Esophagus muscularis mucosa (tissue), 4 donors: ENCODE data around the gene TANC1. TPM values are rescaled to one million over a fixed set of nuclear protein-coding genes. Genes with fewer than 3 reads are reported as not detected.

Experiments used
- DNase-seq: peaks from one replicate; pipeline ENCODE4 v3.0.0-alpha.2; 2017; ENCODE audit errors: extremely low spot score
- H3K27ac ChIP-seq, 4 donors: fragments of 200-600 bp; sonication (generic); replicated peaks in 1 of 4; 1 replicate in 3 of 4; 2 replicates in 1 of 4; pipeline ENCODE4 v1.5.1; 2016 to 2019; ENCODE audit warnings: mild to moderate bottlenecking in 1 of 4
- H3K27me3 ChIP-seq, 4 donors: fragments of 200-600 bp; sonication (generic); one replicate each; pipeline versions ENCODE4 v1.5.1 to v1.6.0; 2016 to 2019
- H3K36me3 ChIP-seq, 4 donors: fragments of 200-600 bp; sonication (generic); one replicate each; pipeline ENCODE4 v1.5.1; 2016 to 2019
- H3K4me1 ChIP-seq, 4 donors: fragments of 200-600 bp; sonication (generic); one replicate each; pipeline ENCODE4 v1.5.1; 2016 to 2019
- H3K4me3 ChIP-seq, 4 donors: fragments of 200-600 bp; sonication (generic); 1 replicate in 2 of 4; 2 replicates in 2 of 4; pipeline ENCODE4 v1.5.1; 2016 to 2019; ENCODE audit warnings: mild to moderate bottlenecking in 4 of 4, moderate library complexity in 1 of 4
- H3K9me3 ChIP-seq, 4 donors: fragments of 200-600 bp; sonication (generic); 1 replicate in 3 of 4; 2 replicates in 1 of 4; pipeline ENCODE4 v1.5.1; 2016 to 2019
- CTCF ChIP-seq, 3 experiments: fragments of 200-600 bp in 2 of 3; fragments of 450-650 bp in 1 of 3; sonication (generic) in 2 of 3; IDR thresholded peaks; one replicate each; pipeline ENCODE4 v1.5.1; 2017 to 2019; ENCODE audit warnings: antibody characterized with exemption in 3 of 3, mild to moderate bottlenecking in 2 of 3, moderate library complexity in 1 of 3
- EP300 ChIP-seq: sonication (generic); formaldehyde crosslinking; IDR thresholded peaks from one replicate; pipeline ENCODE4 v1.6.1; 2017; ENCODE audit warnings: antibody characterized with exemption
- POLR2A ChIP-seq: fragments of 450-650 bp; IDR thresholded peaks from one replicate; pipeline ENCODE4 v1.6.1; 2017; ENCODE audit warnings: antibody characterized with exemption, moderate library complexity, mild to moderate bottlenecking, low read depth
- POLR2AphosphoS5 ChIP-seq, 2 donors: sonication (generic); formaldehyde crosslinking; IDR thresholded peaks; one replicate each; pipeline ENCODE4 v1.6.1; 2017; ENCODE audit warnings: antibody characterized with exemption in 2 of 2
- WGBS: methylation state at CpG from one replicate; pipeline ENCODE4 v1.1.5; 2018; 5-methylcytosine and 5-hydroxymethylcytosine counted together
- intact Hi-C: fragments of 100-400 bp; cut with DNase I; formaldehyde crosslinking; loops from one replicate; pipeline ENCODE4 v1.15.1; 2023
- total RNA-seq, 4 donors: library from RNA; depleted of rRNA; stranded (reverse); fragments of >200 nt; gene quantifications; one replicate each; pipeline versions ENCODE4 v1.1.0 to v1.2.1, GENCODE V29; 2016

TANC1 gene
- total RNA-seq, 4 donors from 2014 or later, result 34.3 to 54.0 (median 52.9) TPM

GRCh38 chr2:159229476-159230144 lies 261.2 kb downstream of the TANC1 start:
- peaks cover 24 to 74% (median 49%) of the 10 kb centered on the region in 4 donors for H3K36me3 ChIP-seq
- intact Hi-C loops, result no loop called here
- no peak for TF ChIP-seq POLR2A
- no peak for TF ChIP-seq CTCF (IDR thresholded peaks at IDR 0.05)
- TF ChIP-seq POLR2AphosphoS5 (IDR thresholded peaks at IDR 0.05), result no peak
- TF ChIP-seq EP300, result no peak

DNA sequence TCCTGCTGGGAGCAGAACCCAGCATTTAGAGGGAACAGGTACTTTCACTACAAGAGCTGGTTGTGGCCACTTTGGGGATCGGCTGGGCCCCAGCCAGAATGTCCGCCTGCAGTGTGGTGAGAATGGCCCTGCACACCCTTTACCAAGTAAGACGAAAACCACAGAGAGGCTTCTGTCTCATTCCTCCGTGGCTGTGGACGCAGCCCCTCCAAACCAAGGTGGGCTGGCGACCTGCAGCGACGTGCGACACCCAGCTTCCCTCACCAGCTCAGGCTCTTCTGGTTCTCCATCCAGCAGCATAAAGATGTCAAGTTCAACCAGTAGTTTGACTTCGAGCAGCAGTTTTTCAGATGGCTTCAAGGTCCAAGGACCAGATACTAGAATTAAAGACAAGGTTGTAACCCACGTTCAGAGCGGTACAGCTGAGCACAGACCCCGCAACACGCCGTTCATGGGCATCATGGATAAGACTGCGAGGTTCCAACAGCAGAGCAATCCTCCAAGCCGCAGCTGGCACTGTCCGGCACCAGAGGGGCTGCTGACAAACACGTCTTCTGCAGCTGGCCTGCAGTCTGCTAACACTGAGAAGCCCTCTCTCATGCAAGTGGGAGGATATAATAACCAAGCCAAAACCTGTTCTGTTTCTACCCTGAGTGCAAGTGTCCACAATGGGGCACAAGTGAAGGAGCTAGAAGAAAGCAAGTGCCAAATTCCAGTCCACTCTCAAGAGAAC lies 261.9 kb downstream of the TANC1 start:
- 98% methylated on average over 13 of the region's 19 CpGs for WGBS

More at GRCh38 chr2:159229476-159230144, 261.2 kb downstream of the TANC1 start:
- Histone ChIP-seq H3K27ac (no peak overlapping the region), H3K27me3 (no peaks in the 10 kb centered on the region), H3K4me3 (no peak overlapping the region), H3K9me3 (no peaks in the 10 kb centered on the region), H3K4me1 (peaks cover 14 to 30% (median 19%) of the 10 kb centered on the region in 4 donors)
- DNase-seq, result no peak
- 96% methylated on average over 15 of the region's 15 CpGs for WGBS

DNA sequence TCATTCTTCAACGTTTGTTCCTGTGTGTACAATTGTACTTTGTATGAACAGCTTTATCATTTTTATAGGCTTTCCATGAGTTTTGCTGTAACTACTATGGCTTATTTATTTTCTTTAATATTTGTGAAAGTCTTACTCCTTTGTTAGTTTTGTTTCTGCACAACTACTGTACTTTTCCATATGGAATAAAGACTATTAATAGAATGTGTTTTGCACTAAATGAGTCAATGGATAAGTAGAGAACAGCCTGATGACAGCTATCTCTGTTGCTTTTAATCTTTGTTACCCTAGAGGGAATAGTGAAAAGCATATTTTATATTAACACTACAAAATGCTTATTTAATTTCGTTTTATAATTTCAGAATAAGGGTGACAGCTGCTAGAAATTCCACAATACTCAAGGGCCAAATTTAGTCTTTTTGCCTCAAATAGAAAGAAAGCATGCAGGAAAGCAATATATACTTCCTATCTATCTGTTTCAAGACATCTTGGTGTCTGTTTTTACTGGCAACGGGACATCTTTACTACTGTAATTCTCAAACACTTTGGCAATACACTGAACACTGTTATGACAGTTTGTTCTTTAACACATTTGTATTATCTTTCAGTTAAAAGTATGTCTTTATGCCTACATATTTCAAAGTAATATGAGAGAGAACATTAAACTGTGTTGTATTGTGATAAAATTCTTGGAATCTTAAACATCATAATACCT lies 264.2 kb downstream of the TANC1 start:
- peaks cover 14 to 17% (median 14%) of the 10 kb centered on the region in 4 donors for H3K4me1 ChIP-seq
- peaks cover 41 to 83% (median 57%) of the 10 kb centered on the region in 4 donors for H3K36me3 ChIP-seq
- TF ChIP-seq POLR2A, result no peak
- TF ChIP-seq CTCF (IDR thresholded peaks at IDR 0.05), result no peak
- no peak overlapping the region for H3K4me3 ChIP-seq
- no peaks in the 10 kb centered on the region for H3K27me3 ChIP-seq
- no peak for DNase-seq
- no peak overlapping the region for H3K27ac ChIP-seq
- intact Hi-C loops, result no loop called here
- H3K9me3 ChIP-seq, result no peaks in the 10 kb centered on the region
- 28% methylated on average over 3 of the region's 3 CpGs for WGBS

More for the DNA sequence above, 261.9 kb downstream of the TANC1 start:
- intact Hi-C loops, result no loop called here
- DNase-seq, result peak; percentile 91
- Histone ChIP-seq H3K4me1 (peaks cover 14 to 24% (median 17%) of the 10 kb centered on the region in 4 donors), H3K4me3 (no peak overlapping the region), H3K36me3 (peaks cover 25 to 74% (median 52%) of the 10 kb centered on the region in 4 donors), H3K9me3 (no peaks in the 10 kb centered on the region), H3K27me3 (no peaks in the 10 kb centered on the region), H3K27ac (no peak overlapping the region)
- no peak for TF ChIP-seq POLR2AphosphoS5 (IDR thresholded peaks at IDR 0.05)
- no peak for TF ChIP-seq CTCF (IDR thresholded peaks at IDR 0.05)
- no peak for TF ChIP-seq POLR2A
- no peak for TF ChIP-seq EP300

DNA sequence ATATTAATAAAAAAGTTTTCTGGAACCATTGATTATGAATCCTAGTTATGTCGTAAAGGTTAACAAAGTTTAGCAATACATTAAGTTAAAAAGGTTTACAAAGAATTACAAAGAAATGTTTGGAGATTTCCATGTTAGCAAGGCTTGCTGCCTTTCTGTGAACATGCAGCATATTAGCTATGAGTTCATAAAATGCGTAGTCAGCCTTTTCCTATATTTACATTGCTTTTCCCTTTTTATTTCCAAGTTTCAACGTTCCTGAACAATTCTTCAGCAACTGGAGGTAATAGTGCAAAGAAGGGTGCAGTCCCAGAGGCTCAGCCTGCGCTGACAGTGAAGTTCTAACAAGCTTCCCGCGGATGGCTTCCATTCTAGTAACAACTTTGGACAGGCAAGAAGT lies 266.4 kb downstream of the TANC1 start:
- 90% methylated on average over 6 of the region's 6 CpGs for WGBS
- Histone ChIP-seq H3K36me3 (peaks cover 33 to 83% (median 52%) of the 10 kb centered on the region in 4 donors), H3K4me3 (no peak overlapping the region), H3K9me3 (no peaks in the 10 kb centered on the region), H3K27me3 (no peaks in the 10 kb centered on the region), H3K4me1 (peaks cover 14 to 17% (median 14%) of the 10 kb centered on the region in 4 donors), H3K27ac (no peak overlapping the region)
- TF ChIP-seq POLR2A (no peak), CTCF (IDR thresholded peaks at IDR 0.05) (no peak), POLR2AphosphoS5 (IDR thresholded peaks at IDR 0.05) (no peak), EP300 (no peak)
- intact Hi-C loops, result no loop called here
- no peak for DNase-seq
